ENCODE data around the gene STX19. TPM values are rescaled to one million over a fixed set of nuclear protein-coding genes. Genes with fewer than 3 reads are reported as not detected.

The STX19 gene
- total RNA-seq, 1 experiment from 2014 or later = not detected

- intact Hi-C loops (cut with micrococcal nuclease) = loop anchor here (1.0 kb wide), 2 partner anchors 59 to 83 kb away; partner anchors contain the start of gene ARL13B
- Histone ChIP-seq H3K9ac (ENCODE audit: low read length) (peak overlapping the region; percentile 96), H3K4me3 (ENCODE audit: low read length) (peak overlapping the region; percentile 91), H3F3A (ENCODE audit: low read length, unreplicated experiment) (no peaks in the 10 kb centered on the region), H3K27ac (ENCODE audit: low read length) (peak overlapping the region; percentile 91), H3K9me3 (ENCODE audit: low read length) (no peaks in the 10 kb centered on the region), H3K36me3 (ENCODE audit: low read depth, low read length) (0 out of 2 replicates have a peak, but pooled peaks cover 7% of the 10 kb centered on the region), H2AFZ (ENCODE audit: low read length) (peak overlapping the region; percentile 86), H3K9me2 (replicated peaks; ENCODE audit: low read length) (no peaks in the 10 kb centered on the region), H3K4me1 (ENCODE audit: insufficient read depth, low read length) (peaks cover 18% of the 10 kb centered on the region), H4K20me1 (ENCODE audit: low read length) (no peaks in the 10 kb centered on the region), H3K27me3 (ENCODE audit: low read length) (no peaks in the 10 kb centered on the region), H3K79me2 (ENCODE audit: low read length) (peaks cover 23% of the 10 kb centered on the region), H3K4me2 (ENCODE audit: low read length) (peak overlapping the region; percentile 91)
- no peak for TF ChIP-seq CTCF (conservative IDR thresholded peaks at IDR 0.05; ENCODE audit: low read depth, low read length)
- no peak for DNase-seq
- CTCF ChIA-PET = no interaction called here
- POLR2A ChIA-PET (ENCODE audit: unreplicated experiment) = interaction anchor here (0.5 to 1.1 kb wide), 2 partner anchors 83 to 220 kb away, joined by 3 to 5 read pairs; no protein-coding TSS in a partner anchor
- ATAC-seq = no peak; the same call in 1 of the 2 replicates
- BruUV-seq (replicated peaks) = no TSS peak
Measured at GRCh38 chr3:94063496-94064119, 35.2 kb upstream of the STX19 start.

- Histone ChIP-seq H2AFZ (ENCODE audit: low read length) (peak within 1 kb of the TSS; percentile 86), H3K36me3 (ENCODE audit: low read depth, low read length) (0 out of 2 replicates have a peak, but pooled peaks cover 7% of the 10 kb centered on the region), H3K79me2 (ENCODE audit: low read length) (peaks cover 23% of the 10 kb centered on the region), H4K20me1 (ENCODE audit: low read length) (no peaks in the 10 kb centered on the region), H3F3A (ENCODE audit: low read length, unreplicated experiment) (no peaks in the 10 kb centered on the region), H3K9me2 (replicated peaks; ENCODE audit: low read length) (no peaks in the 10 kb centered on the region), H3K9me3 (ENCODE audit: low read length) (no peaks in the 10 kb centered on the region), H3K27ac (ENCODE audit: low read length) (peak within 1 kb of the TSS; percentile 91), H3K9ac (ENCODE audit: low read length) (peak within 1 kb of the TSS; percentile 96), H3K4me1 (ENCODE audit: insufficient read depth, low read length) (peaks cover 18% of the 10 kb centered on the region), H3K4me2 (ENCODE audit: low read length) (peak within 1 kb of the TSS; percentile 91), H3K4me3 (ENCODE audit: low read length) (peak within 1 kb of the TSS; percentile 91), H3K27me3 (ENCODE audit: low read length) (no peaks in the 10 kb centered on the region)
- intact Hi-C loops (cut with micrococcal nuclease) = loop anchor here (1.0 kb wide), 3 partner anchors 34 to 82 kb away; partner anchors contain the start of genes ARL13B and STX19
- POLR2A ChIA-PET (ENCODE audit: unreplicated experiment) = interaction anchor here (0.5 to 1.1 kb wide), 4 partner anchors 82 to 219 kb away, joined by 3 to 8 read pairs (median 4); partner anchors contain the start of genes ARL13B and PROS1
- BruUV-seq (replicated peaks) = TSS peak; percentile 85
- TF ChIP-seq CTCF (conservative IDR thresholded peaks at IDR 0.05; ENCODE audit: low read depth, low read length) = no peak
- no peak for TF ChIP-seq EZH2 (IDR thresholded peaks at IDR 0.05; ENCODE audit: low read length, unreplicated experiment)
- no peak for TF ChIP-seq EZH2phosphoT487 (IDR thresholded peaks at IDR 0.05; ENCODE audit: borderline replicate concordance, low read length)
- ATAC-seq (peak; percentile 91), DNase-seq (peak; percentile 98)
- CTCF ChIA-PET = interaction anchor here (0.7 kb wide), 1 partner anchor 39 kb away, joined by 3 read pairs; no protein-coding TSS in a partner anchor
Measured at GRCh38 chr3:94062513-94063404, 34.4 kb upstream of the STX19 start, which contains the start of the genes DHFR2 and NSUN3. TSS of gene DHFR2 (minus strand) at chr3:94062916. CDS start at chr3:94061511, 1,405 bp downstream. TSS of gene NSUN3 (plus strand) at chr3:94063061. CDS start at chr3:94063127, 66 bp downstream.
